ENCODE data around the gene SLC23A2. TPM values are rescaled to one million over a fixed set of nuclear protein-coding genes. Genes with fewer than 3 reads are reported as not detected.

SLC23A2 gene
- total RNA-seq, 1 experiment from 2014 or later: 22.3 TPM

DNA sequence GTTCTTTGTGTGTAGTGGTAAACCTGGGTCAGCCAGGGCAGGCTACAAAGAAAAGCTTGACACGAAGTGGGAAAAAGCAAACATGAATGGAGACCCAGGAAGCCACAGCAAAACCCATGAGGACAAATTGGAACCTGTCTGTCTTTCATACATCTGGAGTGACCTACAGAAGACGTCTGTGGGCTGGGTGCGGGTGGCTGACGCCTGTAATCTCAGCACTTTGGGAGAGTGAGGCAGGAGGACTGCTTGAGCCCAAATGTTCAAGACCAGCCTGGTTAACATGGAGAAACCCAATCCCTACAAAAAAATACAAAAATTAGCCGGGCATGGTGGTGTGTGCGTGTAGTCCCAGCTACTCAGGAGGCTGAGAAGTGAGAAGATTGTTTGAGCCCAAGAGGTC, 164.8 kb downstream of the SLC23A2 start:
- Histone ChIP-seq H3K36me3 (ENCODE audit: low read depth) (no peaks in the 10 kb centered on the region), H3K27me3 (ENCODE audit: insufficient read depth, low read depth) (peaks cover 4% of the 10 kb centered on the region; the same call in 1 of the 2 replicates), H3K79me2 (ENCODE audit: low read depth) (no peaks in the 10 kb centered on the region), H3K4me3 (no peak overlapping the region), H2AFZ (no peak overlapping the region), H3K4me2 (no peak overlapping the region), H3F3A (ENCODE audit: insufficient read depth, low read depth) (no peaks in the 10 kb centered on the region), H3K9me3 (ENCODE audit: insufficient read depth, low read depth) (no peaks in the 10 kb centered on the region), H3K9me2 (ENCODE audit: insufficient read depth) (no peaks in the 10 kb centered on the region), H4K20me1 (ENCODE audit: insufficient read depth) (no peaks in the 10 kb centered on the region), H3K4me1 (replicated peaks; ENCODE audit: insufficient read depth) (no peaks in the 10 kb centered on the region), H3K27ac (no peak overlapping the region)
- ChIA-PET CTCF (no interaction called here), POLR2A (ENCODE audit: unreplicated experiment) (no interaction called here)
- BruUV-seq (replicated peaks): no TSS peak
- intact Hi-C loops (cut with micrococcal nuclease; ENCODE audit: unreplicated experiment): no loop called here
- no peak for TF ChIP-seq EZH2 (IDR thresholded peaks at IDR 0.05; ENCODE audit: low read depth)
- TF ChIP-seq CTCF (conservative IDR thresholded peaks at IDR 0.05): no peak
- DNase-seq: no peak

- H3K4me1 ChIP-seq (replicated peaks; ENCODE audit: insufficient read depth): no peaks in the 10 kb centered on the region
- no peaks in the 10 kb centered on the region for H3F3A ChIP-seq (ENCODE audit: insufficient read depth, low read depth)
- H3K79me2 ChIP-seq (ENCODE audit: low read depth): no peaks in the 10 kb centered on the region
- TF ChIP-seq EZH2 (IDR thresholded peaks at IDR 0.05; ENCODE audit: low read depth): no peak
- no peak for TF ChIP-seq CTCF (conservative IDR thresholded peaks at IDR 0.05)
- H2AFZ ChIP-seq: no peak overlapping the region
- no peaks in the 10 kb centered on the region for H3K36me3 ChIP-seq (ENCODE audit: low read depth)
- no peak overlapping the region for H3K4me2 ChIP-seq
- no peaks in the 10 kb centered on the region for H3K9me3 ChIP-seq (ENCODE audit: insufficient read depth, low read depth)
- no TSS peak for BruUV-seq (replicated peaks)
- H3K9me2 ChIP-seq (ENCODE audit: insufficient read depth): no peaks in the 10 kb centered on the region
- H4K20me1 ChIP-seq (ENCODE audit: insufficient read depth): no peaks in the 10 kb centered on the region
- POLR2A ChIA-PET (ENCODE audit: unreplicated experiment): no interaction called here
- no peak overlapping the region for H3K27ac ChIP-seq
- DNase-seq: no peak
- peaks cover 4% of the 10 kb centered on the region; the same call in 1 of the 2 replicates for H3K27me3 ChIP-seq (ENCODE audit: insufficient read depth, low read depth)
- CTCF ChIA-PET: no interaction called here
- intact Hi-C loops (cut with micrococcal nuclease; ENCODE audit: unreplicated experiment): no loop called here
- no peak overlapping the region for H3K4me3 ChIP-seq
These were observed 165.8 kb downstream of the SLC23A2 start for GRCh38 chr20:4835244-4836177.

DNA sequence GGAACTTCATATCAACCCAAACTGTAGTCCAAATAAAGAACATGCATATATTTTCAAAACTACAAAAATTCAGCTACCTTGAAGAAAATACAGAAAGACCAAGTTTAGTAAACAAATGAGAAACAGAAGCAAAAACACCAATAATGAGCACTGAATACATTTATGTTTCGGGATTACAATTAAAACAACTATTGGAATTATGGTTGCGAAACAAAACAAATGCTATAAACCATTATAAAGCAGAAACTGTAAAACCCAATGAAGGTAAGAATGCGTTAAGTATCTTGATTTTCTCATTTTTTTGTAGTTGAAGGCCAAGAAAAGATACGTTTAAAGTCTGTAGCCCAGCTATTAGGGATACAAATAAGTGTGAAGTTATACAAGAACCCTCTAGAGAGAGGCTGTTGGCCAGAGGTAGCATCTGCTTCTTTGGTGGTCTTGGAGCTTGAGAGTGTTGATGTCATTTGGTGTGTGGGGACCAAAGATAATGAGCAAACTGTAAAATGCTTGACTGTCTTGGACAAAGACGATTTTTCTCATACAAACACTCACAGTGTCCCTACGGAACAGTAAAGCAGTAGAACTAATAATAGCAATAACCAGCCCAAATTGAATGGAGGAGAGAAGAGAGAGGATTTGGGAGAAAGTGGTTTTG, 168.1 kb downstream of the SLC23A2 start:
- H3K9me3 ChIP-seq (ENCODE audit: insufficient read depth, low read depth): no peaks in the 10 kb centered on the region
- H3K79me2 ChIP-seq (ENCODE audit: low read depth): no peaks in the 10 kb centered on the region
- no peak overlapping the region for H3K27ac ChIP-seq
- H3K4me1 ChIP-seq (replicated peaks; ENCODE audit: insufficient read depth): no peaks in the 10 kb centered on the region
- no peaks in the 10 kb centered on the region for H3F3A ChIP-seq (ENCODE audit: insufficient read depth, low read depth)
- no peak for TF ChIP-seq EZH2 (IDR thresholded peaks at IDR 0.05; ENCODE audit: low read depth)
- no peak for TF ChIP-seq CTCF (conservative IDR thresholded peaks at IDR 0.05)
- no peak overlapping the region for H3K4me3 ChIP-seq
- no peak overlapping the region for H3K4me2 ChIP-seq
- ChIA-PET POLR2A (ENCODE audit: unreplicated experiment) (no interaction called here), CTCF (no interaction called here)
- no peaks in the 10 kb centered on the region for H3K36me3 ChIP-seq (ENCODE audit: low read depth)
- intact Hi-C loops (cut with micrococcal nuclease; ENCODE audit: unreplicated experiment): no loop called here
- H3K27me3 ChIP-seq (ENCODE audit: insufficient read depth, low read depth): peaks cover under 1% of the 10 kb centered on the region; the same call in 1 of the 2 replicates
- no peaks in the 10 kb centered on the region for H3K9me2 ChIP-seq (ENCODE audit: insufficient read depth)
- BruUV-seq (replicated peaks): no TSS peak
- DNase-seq: no peak
- H4K20me1 ChIP-seq (ENCODE audit: insufficient read depth): no peaks in the 10 kb centered on the region
- no peak overlapping the region for H2AFZ ChIP-seq

Data from PC-9 (cell line).